Suprapubic skin (tissue), 3 donors: Measurements from ENCODE around the gene NPEPL1.

Experiments
- EP300 ChIP-seq: sonication (generic); formaldehyde crosslinking; IDR thresholded peaks from one replicate; pipeline ENCODE4 v1.6.1; 2017; ENCODE audit warnings: antibody characterized with exemption
- POLR2A ChIP-seq, 2 donors: fragments of 450-650 bp; IDR thresholded peaks; one replicate each; pipeline ENCODE4 v1.6.1; 2017; ENCODE audit warnings: antibody characterized with exemption in 2 of 2, mild to moderate bottlenecking in 2 of 2, moderate library complexity in 2 of 2
- TF ChIP-seq, protein P1 (sequence below), 2 donors: fragments of 200-600 bp in 1 of 2; fragments of 450-650 bp in 1 of 2; sonication (generic) in 1 of 2; IDR thresholded peaks; one replicate each; pipeline ENCODE4 v1.5.1; 2016 to 2019; ENCODE audit warnings: antibody characterized with exemption in 2 of 2, mild to moderate bottlenecking in 1 of 2, moderate library complexity in 1 of 2

GRCh38 chr20:58744836-58745235, 52.2 kb downstream of the NPEPL1 start:
- TF ChIP-seq, protein P1, sequence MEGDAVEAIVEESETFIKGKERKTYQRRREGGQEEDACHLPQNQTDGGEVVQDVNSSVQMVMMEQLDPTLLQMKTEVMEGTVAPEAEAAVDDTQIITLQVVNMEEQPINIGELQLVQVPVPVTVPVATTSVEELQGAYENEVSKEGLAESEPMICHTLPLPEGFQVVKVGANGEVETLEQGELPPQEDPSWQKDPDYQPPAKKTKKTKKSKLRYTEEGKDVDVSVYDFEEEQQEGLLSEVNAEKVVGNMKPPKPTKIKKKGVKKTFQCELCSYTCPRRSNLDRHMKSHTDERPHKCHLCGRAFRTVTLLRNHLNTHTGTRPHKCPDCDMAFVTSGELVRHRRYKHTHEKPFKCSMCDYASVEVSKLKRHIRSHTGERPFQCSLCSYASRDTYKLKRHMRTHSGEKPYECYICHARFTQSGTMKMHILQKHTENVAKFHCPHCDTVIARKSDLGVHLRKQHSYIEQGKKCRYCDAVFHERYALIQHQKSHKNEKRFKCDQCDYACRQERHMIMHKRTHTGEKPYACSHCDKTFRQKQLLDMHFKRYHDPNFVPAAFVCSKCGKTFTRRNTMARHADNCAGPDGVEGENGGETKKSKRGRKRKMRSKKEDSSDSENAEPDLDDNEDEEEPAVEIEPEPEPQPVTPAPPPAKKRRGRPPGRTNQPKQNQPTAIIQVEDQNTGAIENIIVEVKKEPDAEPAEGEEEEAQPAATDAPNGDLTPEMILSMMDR (IDR thresholded peaks at IDR 0.05): no peak
- TF ChIP-seq EP300: no peak
- TF ChIP-seq POLR2A (IDR thresholded peaks at IDR 0.05): no peak
